ENCODE results near the gene PAK1.
"Not testable (repeated sequence)": the region's sequence is repeated elsewhere in the genome, so short reads cannot be mapped to it uniquely, and the experiment has no call there.

The PAK1 gene

DNA sequence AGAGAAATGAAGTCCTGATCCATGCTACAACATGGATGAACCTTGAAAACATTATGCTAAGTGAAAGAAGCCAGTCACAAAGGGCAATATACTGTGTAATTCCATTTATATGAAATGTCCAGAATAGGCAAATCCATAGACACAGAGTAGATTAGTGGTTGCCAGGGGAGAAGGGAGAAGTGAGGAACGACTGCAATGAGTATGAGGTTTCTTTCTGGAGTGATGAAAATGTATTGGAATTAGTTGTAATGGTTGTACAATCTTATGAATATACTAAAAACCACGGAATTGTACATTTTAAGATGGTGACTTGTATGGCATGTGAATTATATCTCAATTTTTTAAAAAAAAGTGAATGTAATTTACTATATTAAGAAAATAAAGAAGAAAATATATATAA, 89.3 kb downstream of the PAK1 start:
- H3K4me3 Mint-ChIP-seq = no peak overlapping the region
- no peak for ATAC-seq
- peaks cover 12% of the 10 kb centered on the region for H3K4me1 Mint-ChIP-seq
- no peak for DNase-seq
- H3K27ac Mint-ChIP-seq = no peak overlapping the region
- H3K27me3 Mint-ChIP-seq = no peaks in the 10 kb centered on the region
- H3K9me3 Mint-ChIP-seq = no peaks in the 10 kb centered on the region

DNA sequence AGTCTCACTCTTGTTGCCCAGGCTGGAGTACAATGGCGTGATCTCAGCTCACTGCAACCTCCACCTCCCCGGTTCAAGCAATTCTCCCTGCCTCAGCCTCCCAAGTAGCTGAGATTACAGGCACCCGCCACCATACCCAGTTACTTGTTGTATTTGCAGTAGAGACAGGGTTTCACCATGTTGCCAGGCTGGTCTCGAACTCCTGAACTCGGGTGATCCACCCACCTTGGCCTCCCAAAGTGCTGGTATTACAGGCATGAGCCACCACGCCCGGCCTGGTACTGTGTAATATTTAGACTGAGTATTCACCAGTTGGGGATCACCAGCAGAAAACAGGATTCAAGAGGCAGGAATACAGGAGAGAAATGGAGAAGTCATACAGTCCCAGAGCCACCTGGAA, 90.5 kb downstream of the PAK1 start:
- not testable (repeated sequence) for ATAC-seq, H3K9me3 Mint-ChIP-seq, H3K27ac Mint-ChIP-seq, DNase-seq, H3K4me1 Mint-ChIP-seq, H3K4me3 Mint-ChIP-seq, H3K27me3 Mint-ChIP-seq

DNA sequence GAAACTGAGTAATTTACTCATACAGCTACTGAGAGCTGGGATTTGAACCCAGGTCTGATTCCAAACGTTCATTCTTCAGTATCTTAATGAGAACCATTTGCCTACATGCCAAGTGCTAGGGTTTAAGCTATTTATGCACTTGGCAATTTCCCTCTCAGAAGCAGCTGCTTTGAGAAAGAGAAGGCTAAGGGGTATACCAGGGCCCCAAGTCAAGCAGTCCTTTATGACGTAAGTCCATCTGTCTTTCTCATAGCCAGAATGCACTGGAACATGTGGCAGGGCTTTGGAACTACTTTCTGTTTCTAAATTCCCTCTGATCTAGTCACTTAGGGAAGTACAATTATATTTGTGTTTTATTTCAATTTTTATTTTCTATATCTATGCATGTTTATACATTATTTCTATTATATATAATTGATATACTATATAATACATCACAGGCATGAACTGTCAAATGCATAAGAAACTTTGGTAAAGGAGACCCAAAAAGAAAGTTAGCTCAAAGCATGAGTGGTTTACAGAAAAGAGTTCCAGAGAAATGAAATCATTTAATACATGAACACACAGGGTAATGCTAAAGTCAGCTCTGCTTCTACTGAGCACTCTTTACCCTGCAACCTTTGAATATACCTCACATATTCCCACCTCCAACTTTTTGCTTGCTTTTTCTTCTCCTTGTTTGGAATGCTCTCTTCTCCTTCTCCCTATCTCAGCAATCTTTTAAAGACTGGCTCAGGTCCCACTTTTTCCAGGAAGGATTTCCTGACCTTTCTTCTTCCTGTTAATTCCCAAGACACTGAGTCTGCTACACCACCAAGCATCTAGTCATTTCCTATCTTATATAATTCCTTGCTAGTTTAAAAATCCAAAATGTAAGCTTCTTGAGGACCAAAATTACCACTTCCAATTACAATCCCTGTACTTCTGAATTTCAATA, 91.9 kb downstream of the PAK1 start:
- peak overlapping the region in 1 of 2 donors; percentile 6 for H3K27ac Mint-ChIP-seq
- ATAC-seq = no peak
- H3K9me3 Mint-ChIP-seq = no peaks in the 10 kb centered on the region

DNA sequence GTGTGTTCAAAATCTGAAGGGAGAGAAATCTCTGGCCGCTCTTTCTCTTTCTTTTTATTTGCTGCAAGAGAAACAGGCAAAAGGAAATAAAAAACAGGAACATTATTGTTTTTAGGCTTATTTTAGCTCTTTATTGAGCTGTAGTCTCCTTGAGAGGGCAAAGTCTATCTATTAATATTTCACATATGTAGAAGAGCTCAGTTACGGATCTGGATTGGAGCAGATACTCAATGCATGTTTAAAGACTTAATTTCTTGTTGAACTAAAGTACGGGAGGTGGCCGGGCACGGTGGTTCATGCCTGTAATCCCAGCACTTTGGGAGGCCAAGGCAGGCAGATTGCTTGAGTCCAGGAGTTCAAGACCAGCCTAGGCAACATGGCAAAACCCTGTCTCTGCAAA, 94.0 kb downstream of the PAK1 start:
- no peaks in the 10 kb centered on the region for H3K27me3 Mint-ChIP-seq
- no peak for DNase-seq
- no peak for ATAC-seq
- H3K9me3 Mint-ChIP-seq = no peaks in the 10 kb centered on the region
- no peak overlapping the region for H3K27ac Mint-ChIP-seq
- H3K4me3 Mint-ChIP-seq = no peak overlapping the region
- peaks cover 6% of the 10 kb centered on the region for H3K4me1 Mint-ChIP-seq

More for the DNA sequence above, 91.9 kb downstream of the PAK1 start:
- peaks cover 6% of the 10 kb centered on the region for H3K4me1 Mint-ChIP-seq
- H3K27me3 Mint-ChIP-seq = no peaks in the 10 kb centered on the region
- H3K4me3 Mint-ChIP-seq = no peak overlapping the region
- DNase-seq = no peak

DNA sequence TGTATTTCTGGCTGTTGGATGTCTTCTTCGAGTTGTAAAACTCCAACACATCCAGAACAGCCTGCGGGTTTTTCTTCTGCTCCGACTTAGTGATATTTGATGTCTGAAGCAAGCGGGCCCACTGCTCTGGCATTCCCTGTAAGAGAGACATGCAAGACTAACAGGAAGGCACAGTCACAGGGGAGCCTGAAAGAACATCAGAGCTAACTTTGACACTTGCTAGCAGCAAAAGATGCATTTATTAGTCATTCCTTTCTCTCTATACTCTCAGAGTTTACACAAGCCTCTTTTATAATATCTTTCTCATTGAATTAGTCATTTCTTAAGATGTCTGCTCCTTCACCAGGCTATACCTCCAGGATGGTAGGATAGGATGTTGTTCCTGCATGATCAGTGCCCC, 94.6 kb downstream of the PAK1 start:
- peaks cover 6% of the 10 kb centered on the region for H3K4me1 Mint-ChIP-seq
- no peak for ATAC-seq
- no peak for DNase-seq
- no peak overlapping the region for H3K27ac Mint-ChIP-seq
- H3K27me3 Mint-ChIP-seq = no peaks in the 10 kb centered on the region
- no peaks in the 10 kb centered on the region for H3K9me3 Mint-ChIP-seq
- no peak overlapping the region for H3K4me3 Mint-ChIP-seq

DNA sequence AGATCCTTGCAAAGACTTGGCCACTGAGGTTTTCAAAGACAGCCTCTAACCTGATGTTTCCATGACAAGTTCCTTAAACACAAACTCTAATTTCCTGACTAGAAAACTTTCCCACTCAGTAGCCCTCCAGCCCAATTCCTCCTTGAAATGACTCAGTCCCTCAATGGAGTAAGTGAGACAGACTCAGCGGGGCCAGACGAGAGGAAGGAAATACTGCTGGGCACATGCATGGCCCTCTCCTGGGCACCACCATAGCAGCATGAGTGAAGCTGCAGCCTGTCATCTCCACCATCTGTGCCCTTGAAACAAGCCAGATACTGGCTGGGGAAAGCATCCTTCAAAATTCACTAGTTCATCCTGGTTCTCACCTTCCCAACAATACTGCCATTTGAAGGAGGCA, 96.2 kb downstream of the PAK1 start:
- H3K27me3 Mint-ChIP-seq = no peaks in the 10 kb centered on the region
- H3K27ac Mint-ChIP-seq = no peak overlapping the region
- DNase-seq = no peak
- no peak for ATAC-seq
- H3K4me1 Mint-ChIP-seq = peaks cover 6% of the 10 kb centered on the region
- no peaks in the 10 kb centered on the region for H3K9me3 Mint-ChIP-seq
- H3K4me3 Mint-ChIP-seq = no peak overlapping the region

DNA sequence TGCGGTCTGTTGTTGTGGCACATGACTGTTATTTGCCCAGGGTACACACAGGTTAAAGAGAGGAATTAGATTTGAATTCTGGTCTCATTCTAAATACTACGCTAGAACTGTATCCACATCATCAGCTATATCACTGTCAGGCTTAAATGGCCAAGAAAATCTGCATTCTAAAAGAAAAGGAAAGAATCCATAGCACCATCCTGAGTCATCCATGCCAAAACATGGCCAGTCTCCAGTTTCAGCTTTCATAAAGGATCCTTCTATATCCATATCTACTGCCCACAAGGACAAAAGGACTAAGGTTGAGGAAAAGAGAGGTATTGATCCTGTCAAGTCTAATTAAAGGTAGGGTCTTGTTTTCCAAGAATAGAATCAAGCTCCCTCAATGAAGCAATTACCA, 98.8 kb downstream of the PAK1 start:
- H3K27ac Mint-ChIP-seq = no peak overlapping the region
- no peaks in the 10 kb centered on the region for H3K9me3 Mint-ChIP-seq
- H3K27me3 Mint-ChIP-seq = no peaks in the 10 kb centered on the region
- no peak for DNase-seq
- no peak overlapping the region for H3K4me3 Mint-ChIP-seq
- peaks cover 6% of the 10 kb centered on the region for H3K4me1 Mint-ChIP-seq
- no peak for ATAC-seq

DNA sequence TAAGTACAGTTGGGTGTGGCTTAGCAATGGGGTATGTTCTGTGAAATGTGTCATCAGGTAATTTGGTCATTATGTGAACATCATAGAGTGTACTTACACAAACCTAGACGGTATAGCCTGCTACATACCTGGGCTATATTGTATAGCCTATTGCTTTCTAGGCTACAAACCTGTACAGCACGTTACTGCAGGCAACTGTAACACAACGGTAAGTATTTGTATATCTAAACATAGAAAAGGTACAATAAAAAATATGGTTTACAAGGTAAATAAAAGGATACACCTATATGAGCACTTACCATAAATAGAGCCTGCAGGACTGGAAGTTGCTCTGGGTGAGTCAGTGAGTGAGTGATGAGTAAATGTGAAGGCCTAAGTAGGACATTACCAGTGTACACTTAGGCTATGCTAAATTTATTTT, 99.3 kb downstream of the PAK1 start:
- Mint-ChIP-seq H3K27ac (no peak overlapping the region), H3K9me3 (no peaks in the 10 kb centered on the region)
- no peak for ATAC-seq

DNA sequence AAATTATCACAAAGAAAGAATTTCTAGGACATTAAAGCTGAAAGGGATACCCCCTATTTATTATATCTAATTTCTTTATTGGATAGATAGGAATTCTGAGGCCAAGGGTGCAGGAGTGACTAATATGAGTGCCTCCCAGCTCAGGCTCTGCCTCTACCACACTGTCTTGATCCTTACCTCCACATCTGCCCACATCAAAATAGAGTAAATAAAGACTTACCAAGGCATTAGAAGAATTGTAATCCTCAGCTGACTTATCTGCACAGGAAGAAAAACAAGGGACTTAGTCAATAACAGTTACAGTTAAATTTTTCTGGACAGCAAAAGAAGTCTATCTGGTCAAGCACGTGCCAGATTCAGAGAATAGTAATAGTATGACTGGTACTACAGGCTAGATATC, 99.8 kb downstream of the PAK1 start:
- no peaks in the 10 kb centered on the region for H3K9me3 Mint-ChIP-seq
- no peaks in the 10 kb centered on the region for H3K27me3 Mint-ChIP-seq
- DNase-seq (no peak), ATAC-seq (no peak)
- H3K27ac Mint-ChIP-seq = no peak overlapping the region
- peaks cover 6% of the 10 kb centered on the region for H3K4me1 Mint-ChIP-seq
- H3K4me3 Mint-ChIP-seq = no peak overlapping the region

More for the DNA sequence above, 99.3 kb downstream of the PAK1 start:
- Mint-ChIP-seq H3K4me3 (no peak overlapping the region), H3K4me1 (peaks cover 6% of the 10 kb centered on the region), H3K27me3 (no peaks in the 10 kb centered on the region)
- no peak for DNase-seq

DNA sequence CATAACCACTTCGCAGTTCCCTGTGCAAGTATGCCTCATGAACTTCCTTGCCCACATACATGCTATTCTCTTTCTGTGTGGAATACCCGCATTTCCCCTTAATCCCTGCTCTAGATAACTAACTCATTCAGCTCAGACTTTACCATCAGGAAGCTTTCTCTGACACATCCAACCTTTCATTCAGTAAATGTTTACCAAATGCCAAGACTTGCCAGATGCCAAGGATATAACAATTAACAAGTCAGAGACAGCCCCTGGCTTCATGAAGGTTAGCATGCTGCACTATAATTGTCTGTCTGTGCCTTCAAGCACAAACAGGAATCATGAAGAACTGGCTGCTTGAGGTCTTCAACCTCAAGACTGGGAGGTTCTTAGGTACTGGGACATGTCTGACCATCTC, 101.2 kb downstream of the PAK1 start:
- Mint-ChIP-seq H3K27me3 (no peaks in the 10 kb centered on the region), H3K27ac (no peak overlapping the region), H3K4me3 (no peak overlapping the region), H3K4me1 (peaks cover 6% of the 10 kb centered on the region), H3K9me3 (no peaks in the 10 kb centered on the region)
- DNase-seq (no peak), ATAC-seq (no peak)

DNA sequence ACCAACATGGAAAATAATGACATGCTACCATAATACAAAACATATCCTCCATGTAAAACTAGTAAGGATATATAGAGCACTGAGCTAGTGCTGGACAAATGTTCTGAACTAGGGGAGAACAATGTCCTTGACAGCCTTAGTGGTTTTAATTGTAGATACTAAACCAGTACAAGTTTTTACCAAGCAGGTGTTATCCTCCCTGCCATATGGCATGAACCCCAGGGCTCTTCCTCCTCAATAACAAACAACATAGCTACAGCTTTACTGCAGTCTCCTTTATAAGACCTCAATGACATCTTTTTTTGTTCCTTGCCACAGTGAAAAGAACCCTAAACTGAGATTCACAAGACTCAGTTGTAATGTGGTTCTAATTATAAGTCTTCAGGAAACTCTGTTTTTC, 102.2 kb downstream of the PAK1 start:
- H3K27ac Mint-ChIP-seq = no peak overlapping the region
- ATAC-seq (no peak), DNase-seq (no peak)
- no peak overlapping the region for H3K4me3 Mint-ChIP-seq
- no peaks in the 10 kb centered on the region for H3K27me3 Mint-ChIP-seq
- peaks cover 6% of the 10 kb centered on the region for H3K4me1 Mint-ChIP-seq
- H3K9me3 Mint-ChIP-seq = peaks cover 0 to under 1% of the 10 kb centered on the region in 2 donors

DNA sequence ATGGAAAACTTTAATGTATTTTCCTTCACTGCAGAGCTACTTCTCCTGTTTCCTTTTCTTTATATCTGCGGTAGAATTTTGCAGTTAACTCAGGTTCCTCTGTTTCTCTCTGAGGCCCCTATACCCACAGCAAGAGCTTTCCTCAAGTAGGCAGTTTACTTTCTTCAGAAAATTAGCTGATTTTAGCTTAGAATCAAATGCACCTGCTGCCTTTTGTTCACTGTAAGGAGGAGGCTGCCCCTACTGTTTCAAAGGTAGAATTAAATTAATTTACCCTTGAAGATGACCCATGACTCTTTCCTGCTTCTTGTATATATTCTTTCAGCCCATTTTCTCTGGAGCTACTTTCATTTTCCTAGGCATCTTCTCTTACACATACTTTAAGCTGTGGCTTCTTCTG, 103.7 kb downstream of the PAK1 start:
- Mint-ChIP-seq H3K9me3 (peaks cover 0 to 11% of the 10 kb centered on the region in 2 donors), H3K4me3 (no peak overlapping the region), H3K27me3 (no peaks in the 10 kb centered on the region), H3K4me1 (peaks cover 6% of the 10 kb centered on the region), H3K27ac (no peak overlapping the region)
- DNase-seq (no peak), ATAC-seq (no peak)

DNA sequence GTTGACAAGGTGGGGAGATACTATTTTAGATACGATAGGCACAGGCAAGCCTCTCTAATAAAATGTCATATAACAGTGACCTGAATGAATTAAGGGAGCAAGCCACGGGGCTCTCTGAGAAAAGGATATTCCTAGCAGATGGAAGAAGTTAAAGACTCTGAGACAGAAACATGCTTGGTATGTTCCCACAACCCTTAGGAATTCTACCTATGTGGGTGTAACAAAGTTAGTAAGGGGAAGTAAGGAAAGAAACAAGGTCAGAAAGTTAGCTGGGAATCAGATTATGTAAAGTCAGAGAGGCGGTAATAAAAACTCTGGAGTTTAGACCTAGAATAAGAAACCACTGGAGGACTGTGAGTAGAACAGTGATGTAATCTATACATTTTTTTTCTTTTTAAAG, 112.7 kb downstream of the PAK1 start:
- Mint-ChIP-seq H3K4me3 (no peak overlapping the region), H3K27me3 (no peaks in the 10 kb centered on the region), H3K4me1 (no peaks in the 10 kb centered on the region), H3K9me3 (peaks cover 0 to 7% of the 10 kb centered on the region in 2 donors), H3K27ac (no peak overlapping the region)
- DNase-seq (no peak), ATAC-seq (no peak)

DNA sequence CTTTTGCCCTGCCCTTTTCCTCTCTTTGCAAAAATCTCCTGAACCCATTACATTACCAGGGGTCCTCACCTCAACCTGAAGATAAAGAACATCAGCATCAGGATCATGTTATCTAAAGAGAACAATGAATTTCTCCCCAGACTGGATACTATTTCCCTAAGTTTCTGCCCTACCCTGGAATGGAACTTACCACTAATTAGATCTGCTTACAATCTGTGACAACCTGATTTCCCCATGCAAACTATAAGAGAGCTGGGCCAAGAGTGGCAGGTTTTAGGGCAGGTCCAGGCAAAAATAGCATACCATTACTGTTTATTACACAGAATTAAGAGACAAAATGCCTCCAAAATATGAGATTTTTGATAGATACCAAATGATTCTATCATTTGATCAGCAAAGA, 114.4 kb downstream of the PAK1 start:
- H3K9me3 Mint-ChIP-seq = no peaks in the 10 kb centered on the region
- H3K4me1 Mint-ChIP-seq = no peaks in the 10 kb centered on the region
- no peaks in the 10 kb centered on the region for H3K27me3 Mint-ChIP-seq
- no peak overlapping the region for H3K4me3 Mint-ChIP-seq
- ATAC-seq (no peak), DNase-seq (no peak)
- H3K27ac Mint-ChIP-seq = no peak overlapping the region

DNA sequence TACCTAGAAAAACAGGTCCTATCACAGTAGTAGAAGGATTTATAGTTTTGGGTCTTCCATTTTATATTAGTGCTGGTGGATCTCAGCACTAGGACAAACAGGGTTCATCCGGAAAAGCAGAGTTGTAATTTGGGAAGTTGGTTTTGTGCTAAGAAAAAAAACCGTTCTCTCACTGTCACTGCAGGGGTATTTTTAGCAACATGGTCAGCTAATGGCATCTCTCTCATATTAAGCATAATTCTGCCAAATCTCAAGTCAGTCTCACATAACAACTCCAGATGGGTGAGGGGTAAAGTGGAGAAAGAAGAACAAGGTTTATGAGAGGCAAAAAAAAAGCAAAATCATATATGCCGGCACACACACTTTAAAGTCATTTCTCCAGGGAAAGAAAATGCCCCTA, 120.8 kb downstream of the PAK1 start:
- no peaks in the 10 kb centered on the region for H3K27me3 Mint-ChIP-seq
- ATAC-seq (no peak), DNase-seq (no peak)
- H3K27ac Mint-ChIP-seq = no peak overlapping the region
- H3K4me1 Mint-ChIP-seq = peaks cover 7% of the 10 kb centered on the region
- no peak overlapping the region for H3K4me3 Mint-ChIP-seq
- H3K9me3 Mint-ChIP-seq = no peaks in the 10 kb centered on the region

DNA sequence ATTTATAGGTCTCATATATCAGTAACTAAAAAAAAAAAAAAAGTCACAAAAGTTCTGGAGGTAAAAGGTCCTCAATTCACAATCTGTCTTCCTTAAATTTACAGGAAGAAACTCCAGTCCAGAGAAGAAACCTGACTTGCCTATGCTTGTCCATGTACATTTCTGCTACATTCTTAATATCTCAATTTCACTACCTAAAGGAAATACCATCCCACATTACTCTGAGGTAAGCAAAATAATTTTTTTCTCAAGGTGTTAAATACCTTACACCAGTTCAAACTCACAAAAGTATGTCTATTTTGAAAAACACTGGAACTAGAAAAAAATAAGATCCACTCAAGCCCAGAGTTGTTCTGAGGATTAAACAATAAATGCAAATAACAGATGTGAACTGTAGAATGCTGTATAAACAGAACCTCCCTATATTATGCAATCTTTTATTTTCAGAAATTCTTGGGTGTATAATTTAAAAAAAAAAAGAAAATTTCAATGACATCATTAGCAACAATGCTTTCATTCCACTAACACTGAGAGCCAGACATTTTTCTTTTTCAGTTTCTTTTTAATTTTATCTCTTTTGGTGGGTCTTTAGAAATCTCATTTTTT, 122.5 kb downstream of the PAK1 start:
- Mint-ChIP-seq H3K27ac (no peak overlapping the region), H3K4me3 (no peak overlapping the region), H3K9me3 (no peaks in the 10 kb centered on the region), H3K27me3 (no peaks in the 10 kb centered on the region), H3K4me1 (peaks cover 7% of the 10 kb centered on the region)
- DNase-seq (no peak), ATAC-seq (no peak)
